HUES48 (cell line): ENCODE results near the gene CCDC33.

Experiments used
- H3K27ac ChIP-seq: one replicate; pipeline ENCODE4 v1.7.0; 2013; ENCODE audit warnings: low read depth, low read length, inconsistent platforms
- H3K27me3 ChIP-seq: 2 replicates; pipeline ENCODE4 v1.6.1; 2013; ENCODE audit warnings: mild to moderate bottlenecking, low read length; ENCODE audit not compliant: control insufficient read depth, insufficient read depth
- H3K36me3 ChIP-seq: 2 replicates; pipeline ENCODE4 v1.6.1; 2013; ENCODE audit warnings: low read length; ENCODE audit not compliant: control insufficient read depth, insufficient read depth
- H3K4me1 ChIP-seq: 2 replicates; pipeline ENCODE4 v1.6.1; 2013; ENCODE audit warnings: mild to moderate bottlenecking, low read length; ENCODE audit not compliant: control insufficient read depth, insufficient read depth
- H3K4me3 ChIP-seq: 2 replicates; pipeline ENCODE4 v1.5.1; 2013; ENCODE audit warnings: mild to moderate bottlenecking, low read depth, low read length
- H3K9ac ChIP-seq: 2 replicates; pipeline ENCODE4 v1.6.1; 2013; ENCODE audit warnings: mild to moderate bottlenecking, low read depth, low read length, moderate library complexity
- H3K9me3 ChIP-seq: 2 replicates; pipeline ENCODE4 v1.6.1; 2013; ENCODE audit warnings: low read length; ENCODE audit not compliant: control insufficient read depth, insufficient read depth

The CCDC33 gene

DNA sequence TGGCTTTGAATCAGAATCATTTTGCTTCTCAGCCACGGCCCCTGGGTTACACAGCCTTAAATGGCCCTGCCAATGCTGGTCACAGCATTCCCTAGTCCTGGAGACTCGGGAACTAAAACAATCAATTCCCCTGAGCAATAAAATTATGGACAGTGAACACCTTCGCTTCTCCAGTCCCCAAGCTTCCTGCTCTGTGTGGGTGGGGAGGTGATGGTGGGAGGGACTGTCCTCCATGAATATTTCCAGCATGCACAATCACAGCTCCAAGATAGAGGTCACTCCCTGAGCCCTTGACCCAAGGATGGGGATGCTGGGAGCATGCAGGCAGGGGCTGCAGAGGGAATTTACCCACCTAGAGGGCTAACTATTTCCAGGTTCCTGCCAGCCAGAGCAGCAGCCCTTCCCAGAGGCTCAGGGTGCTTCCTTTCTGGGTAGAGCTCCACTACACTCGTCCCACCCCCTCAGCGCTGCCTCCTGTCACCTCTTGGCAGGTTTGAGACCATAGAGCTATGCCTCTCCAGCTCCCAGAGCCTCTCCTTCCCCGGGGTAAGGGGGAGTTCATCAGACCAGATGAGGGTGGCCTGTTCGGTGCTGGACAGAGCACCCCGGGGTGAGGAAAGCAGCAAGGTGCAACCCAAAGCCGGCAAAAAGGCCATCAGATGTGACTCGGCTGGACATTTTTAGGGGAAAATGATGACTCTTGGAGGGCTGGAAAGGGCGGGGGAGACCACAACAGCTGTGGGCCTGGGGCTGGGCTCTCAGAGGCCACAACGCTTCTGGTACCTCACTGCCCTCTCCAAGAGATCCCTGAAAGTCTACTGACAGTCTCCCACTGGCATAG lies 14.5 kb upstream of the CCDC33 start:
- Histone ChIP-seq H3K36me3 (no peaks in the 10 kb centered on the region), H3K4me1 (peaks cover 43% of the 10 kb centered on the region), H3K27me3 (peaks cover 90% of the 10 kb centered on the region), H3K4me3 (no peak overlapping the region), H3K9ac (no peak overlapping the region), H3K27ac (no peak overlapping the region), H3K9me3 (no peaks in the 10 kb centered on the region)

DNA sequence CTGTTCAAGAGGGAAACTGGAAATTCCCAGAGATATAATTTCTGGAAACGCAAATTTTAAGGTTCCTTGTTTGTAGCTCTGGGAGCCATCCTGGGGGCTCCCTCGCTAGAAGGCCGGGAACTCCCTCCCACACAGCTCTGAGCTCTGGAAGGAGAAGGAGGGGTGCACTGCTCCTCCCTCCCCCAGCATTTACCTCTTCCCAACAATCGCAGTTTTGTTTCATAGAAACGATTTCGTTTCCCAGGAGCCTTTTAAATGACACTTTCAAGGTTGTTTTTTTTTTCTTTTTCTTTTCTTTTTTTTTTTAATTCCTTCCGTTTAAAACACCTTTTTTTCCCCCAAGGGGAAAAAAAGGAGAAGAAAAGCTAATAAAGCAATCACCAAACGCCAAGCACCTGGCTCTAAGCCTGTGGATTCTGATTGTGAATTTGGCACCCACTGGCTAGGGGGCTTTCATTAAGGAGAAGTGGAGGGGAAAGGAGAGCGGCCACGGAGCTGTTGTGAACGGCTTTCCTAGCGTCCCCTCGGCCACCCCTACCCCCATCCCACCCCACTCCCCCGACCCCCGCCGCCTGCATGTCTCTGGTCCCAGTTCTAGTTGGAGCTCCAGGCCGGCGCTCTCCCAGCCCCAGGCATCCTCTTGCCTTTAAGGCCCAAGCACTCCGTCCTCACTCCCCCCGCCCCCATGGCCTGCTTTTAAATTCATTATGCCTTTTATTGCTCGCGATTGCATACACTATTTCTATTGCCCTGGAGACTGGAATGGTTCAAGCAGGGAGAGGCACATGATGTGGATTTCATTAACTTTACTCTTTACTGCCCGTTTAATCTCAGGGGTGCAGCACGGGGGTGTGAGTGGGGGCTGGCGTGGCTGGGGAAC lies 13.6 kb upstream of the CCDC33 start:
- Histone ChIP-seq H3K27ac (no peak overlapping the region), H3K4me3 (no peak overlapping the region), H3K4me1 (peaks cover 43% of the 10 kb centered on the region), H3K9me3 (no peaks in the 10 kb centered on the region), H3K36me3 (no peaks in the 10 kb centered on the region), H3K27me3 (peaks cover 98% of the 10 kb centered on the region), H3K9ac (no peak overlapping the region)

DNA sequence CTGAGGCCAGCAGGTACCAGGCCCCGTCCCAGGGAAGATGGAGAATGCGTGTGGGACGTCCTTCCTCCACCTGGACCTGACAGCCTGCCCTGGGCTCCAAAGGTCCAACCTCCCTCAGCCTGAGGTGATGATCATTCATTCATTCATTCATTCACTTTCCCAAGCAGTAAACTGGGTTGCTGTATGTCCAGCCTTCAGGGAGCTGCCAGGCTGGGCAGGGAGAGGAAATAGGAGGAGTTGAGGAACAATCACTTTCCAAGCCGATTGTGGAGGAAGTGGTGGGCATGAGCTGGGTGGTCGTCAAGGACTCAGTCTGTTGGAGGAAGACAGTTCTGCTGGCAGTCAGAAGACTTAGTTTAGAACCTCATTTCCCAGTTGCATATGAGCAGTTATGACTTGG lies 10.2 kb upstream of the CCDC33 start:
- H3K4me1 ChIP-seq = peaks cover 47% of the 10 kb centered on the region
- no peak overlapping the region for H3K27ac ChIP-seq
- H3K27me3 ChIP-seq = peaks cover 79% of the 10 kb centered on the region
- no peaks in the 10 kb centered on the region for H3K36me3 ChIP-seq
- H3K4me3 ChIP-seq = no peak overlapping the region
- H3K9ac ChIP-seq = no peak overlapping the region
- H3K9me3 ChIP-seq = no peaks in the 10 kb centered on the region

DNA sequence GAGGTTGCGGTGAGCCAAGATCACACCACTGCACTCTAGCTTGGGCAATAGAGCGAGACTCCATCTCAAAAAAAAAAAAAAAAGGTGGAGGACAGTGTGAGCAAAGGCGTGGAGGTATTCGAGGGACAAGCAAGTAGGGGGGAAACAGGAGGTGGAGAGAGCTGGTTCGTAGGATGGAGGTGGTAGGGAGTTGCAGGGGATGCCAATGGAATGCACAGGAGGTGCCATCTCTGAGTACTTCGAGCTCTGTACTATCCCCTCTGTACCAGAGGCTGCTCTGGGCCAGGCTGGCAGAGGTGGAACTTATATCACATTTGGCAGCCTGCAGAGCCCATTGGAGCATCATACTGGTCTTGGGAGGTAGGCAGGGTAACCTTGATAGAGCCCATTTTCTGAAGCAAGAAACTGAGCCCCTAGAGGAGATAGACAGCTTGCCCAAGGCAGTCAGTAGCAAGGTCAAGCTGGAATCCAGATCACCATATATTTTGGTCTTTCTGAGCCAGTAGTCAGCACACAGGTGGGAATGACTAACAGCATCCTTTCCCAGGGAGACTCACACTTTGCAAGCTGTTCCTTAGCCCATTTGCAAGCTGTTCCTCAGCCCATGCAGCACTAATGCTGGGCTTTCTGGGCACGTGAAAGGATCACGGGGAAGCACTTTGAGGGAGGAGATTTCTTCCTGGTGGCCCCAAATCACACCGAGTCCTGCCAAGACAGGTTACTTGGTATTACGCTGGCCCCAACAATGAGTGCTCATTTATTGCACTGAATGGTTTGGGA lies 9.2 kb upstream of the CCDC33 start:
- Histone ChIP-seq H3K9ac (no peak overlapping the region), H3K27ac (no peak overlapping the region), H3K9me3 (no peaks in the 10 kb centered on the region), H3K27me3 (peaks cover 70% of the 10 kb centered on the region), H3K4me1 (peaks cover 38% of the 10 kb centered on the region), H3K4me3 (no peak overlapping the region), H3K36me3 (no peaks in the 10 kb centered on the region)

DNA sequence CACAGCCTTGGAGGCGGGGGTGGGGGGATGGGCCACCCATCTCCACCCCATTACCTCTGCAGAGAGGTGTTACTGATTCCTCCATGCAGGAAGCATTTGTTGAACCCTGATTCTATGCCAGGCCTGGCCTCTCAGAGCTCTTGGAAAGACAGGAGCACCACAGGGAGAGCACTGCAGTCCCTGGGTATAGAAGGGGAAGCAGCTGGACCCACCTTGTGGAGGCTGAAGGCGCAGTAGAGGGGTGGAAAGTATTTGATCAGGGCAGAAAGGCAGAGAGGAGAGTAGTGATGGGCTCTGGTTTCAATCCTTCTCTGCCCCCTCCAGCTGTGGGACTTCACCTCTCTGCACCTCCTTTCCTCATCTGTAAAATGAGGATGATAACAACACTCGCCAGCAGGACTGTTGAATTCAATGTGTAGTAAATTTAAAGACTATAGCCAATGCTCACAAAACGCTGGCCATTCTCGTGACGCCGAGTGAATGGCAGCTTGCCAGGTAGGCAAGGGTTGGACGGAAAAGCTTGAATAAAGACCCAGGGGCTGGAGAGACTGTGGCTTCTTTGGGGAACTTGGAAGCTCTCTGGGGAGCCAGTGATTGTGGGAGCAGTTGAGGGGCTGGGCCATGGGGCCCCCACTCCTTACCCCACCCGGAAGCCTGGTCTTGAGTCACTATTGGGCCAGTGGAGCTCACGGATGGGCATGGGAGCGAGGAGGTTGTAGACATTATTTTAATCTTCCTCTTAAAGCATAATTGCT lies 8.0 kb upstream of the CCDC33 start:
- Histone ChIP-seq H3K36me3 (no peaks in the 10 kb centered on the region), H3K27ac (no peak overlapping the region), H3K27me3 (peaks cover 58% of the 10 kb centered on the region), H3K4me3 (no peak overlapping the region), H3K9me3 (no peaks in the 10 kb centered on the region), H3K9ac (no peak overlapping the region), H3K4me1 (peaks cover 36% of the 10 kb centered on the region)

DNA sequence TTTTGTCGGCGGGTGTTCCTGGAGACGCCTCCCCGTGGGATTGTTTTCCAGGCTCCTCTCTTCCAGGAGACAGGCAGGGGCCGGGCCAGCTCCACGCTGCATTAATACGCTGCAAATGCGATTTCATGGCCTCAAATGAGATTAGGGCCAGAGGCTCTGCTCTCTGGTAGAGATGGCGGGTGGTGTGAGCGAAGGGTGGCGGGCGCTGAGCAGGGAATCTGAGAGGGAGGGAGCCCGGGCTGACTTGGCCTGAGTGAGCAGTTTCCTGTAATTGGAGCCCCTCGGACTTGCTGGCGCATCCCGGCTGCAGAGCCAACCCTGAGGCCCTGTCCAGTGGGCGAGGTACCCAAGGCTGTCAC lies 7.4 kb upstream of the CCDC33 start:
- Histone ChIP-seq H3K27ac (no peak overlapping the region), H3K9ac (no peak overlapping the region), H3K4me1 (peaks cover 32% of the 10 kb centered on the region), H3K4me3 (no peak overlapping the region), H3K9me3 (no peaks in the 10 kb centered on the region), H3K36me3 (no peaks in the 10 kb centered on the region), H3K27me3 (peaks cover 53% of the 10 kb centered on the region)

DNA sequence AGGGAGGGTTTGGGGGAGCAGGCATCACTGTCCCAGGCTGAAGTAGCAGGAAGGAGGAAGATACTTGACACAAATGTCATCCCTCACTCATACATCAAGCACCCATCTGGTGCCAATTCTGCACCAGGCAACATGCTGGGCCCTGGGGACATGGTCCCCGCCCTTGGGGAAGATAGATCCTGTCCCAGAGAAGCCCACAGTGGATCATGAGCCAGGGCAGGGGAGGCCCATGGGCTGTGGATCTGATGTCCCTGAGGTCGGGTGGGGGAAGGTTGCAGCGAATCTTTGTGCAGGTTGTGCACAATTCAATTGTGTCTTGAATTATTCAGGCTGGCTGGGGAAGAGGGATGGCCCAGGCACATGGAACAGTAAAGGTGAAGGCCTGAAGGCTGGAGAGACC lies 6.4 kb upstream of the CCDC33 start:
- H3K36me3 ChIP-seq = no peaks in the 10 kb centered on the region
- H3K27me3 ChIP-seq = peaks cover 43% of the 10 kb centered on the region

DNA sequence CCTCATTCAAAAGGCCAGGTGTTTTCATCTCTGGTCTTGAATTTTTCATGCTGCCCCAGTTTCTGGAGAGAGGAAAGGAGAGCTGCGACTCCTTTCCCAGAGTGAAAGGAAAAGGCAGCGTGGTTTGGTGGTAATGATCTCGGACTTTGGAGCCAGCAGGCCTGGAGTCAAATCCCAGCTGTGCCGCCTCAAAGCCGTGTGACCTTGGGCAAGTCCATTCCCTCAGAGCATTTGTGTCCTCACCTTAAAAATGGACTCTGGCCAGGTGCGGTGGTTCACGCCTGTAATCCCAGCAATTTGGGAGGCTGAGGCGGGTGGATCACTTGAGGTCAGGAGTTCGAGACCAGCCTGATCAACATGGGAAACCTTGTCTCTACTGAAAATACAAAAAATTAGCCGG lies 4.7 kb upstream of the CCDC33 start:
- H3K9me3 ChIP-seq = no peaks in the 10 kb centered on the region
- H3K36me3 ChIP-seq = no peaks in the 10 kb centered on the region
- peaks cover 25% of the 10 kb centered on the region for H3K27me3 ChIP-seq
- no peak overlapping the region for H3K4me3 ChIP-seq
- H3K27ac ChIP-seq = no peak overlapping the region
- H3K4me1 ChIP-seq = peaks cover 28% of the 10 kb centered on the region
- H3K9ac ChIP-seq = no peak overlapping the region

More for the DNA sequence above, 6.4 kb upstream of the CCDC33 start:
- no peak overlapping the region for H3K9ac ChIP-seq
- H3K4me3 ChIP-seq = no peak overlapping the region
- H3K9me3 ChIP-seq = no peaks in the 10 kb centered on the region
- peaks cover 31% of the 10 kb centered on the region for H3K4me1 ChIP-seq
- H3K27ac ChIP-seq = no peak overlapping the region

DNA sequence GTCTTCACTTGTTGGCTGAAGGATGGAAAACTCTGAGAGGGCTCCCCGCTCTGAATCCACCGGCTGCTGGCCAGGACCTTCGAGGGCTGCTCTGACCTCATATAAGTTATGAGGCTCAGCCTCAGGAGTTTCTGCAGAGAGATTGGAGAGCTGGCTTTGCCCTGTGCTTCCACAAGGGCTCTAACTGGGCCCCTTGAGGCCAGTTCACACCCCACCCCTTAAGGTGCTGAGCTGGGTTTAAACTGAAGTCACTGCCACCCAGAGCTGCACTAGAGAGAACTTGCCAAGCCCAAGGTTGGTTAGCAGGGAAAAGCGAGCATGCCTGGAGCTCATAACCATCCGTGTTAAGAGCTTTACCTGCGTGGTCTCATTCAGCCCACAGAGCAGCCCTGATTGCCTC lies 2.8 kb upstream of the CCDC33 start:
- H3K4me3 ChIP-seq = no peak overlapping the region
- H3K27ac ChIP-seq = no peak overlapping the region
- H3K27me3 ChIP-seq = peaks cover 8% of the 10 kb centered on the region
- H3K9ac ChIP-seq = no peak overlapping the region
- no peaks in the 10 kb centered on the region for H3K9me3 ChIP-seq
- no peaks in the 10 kb centered on the region for H3K36me3 ChIP-seq
- H3K4me1 ChIP-seq = peaks cover 20% of the 10 kb centered on the region

DNA sequence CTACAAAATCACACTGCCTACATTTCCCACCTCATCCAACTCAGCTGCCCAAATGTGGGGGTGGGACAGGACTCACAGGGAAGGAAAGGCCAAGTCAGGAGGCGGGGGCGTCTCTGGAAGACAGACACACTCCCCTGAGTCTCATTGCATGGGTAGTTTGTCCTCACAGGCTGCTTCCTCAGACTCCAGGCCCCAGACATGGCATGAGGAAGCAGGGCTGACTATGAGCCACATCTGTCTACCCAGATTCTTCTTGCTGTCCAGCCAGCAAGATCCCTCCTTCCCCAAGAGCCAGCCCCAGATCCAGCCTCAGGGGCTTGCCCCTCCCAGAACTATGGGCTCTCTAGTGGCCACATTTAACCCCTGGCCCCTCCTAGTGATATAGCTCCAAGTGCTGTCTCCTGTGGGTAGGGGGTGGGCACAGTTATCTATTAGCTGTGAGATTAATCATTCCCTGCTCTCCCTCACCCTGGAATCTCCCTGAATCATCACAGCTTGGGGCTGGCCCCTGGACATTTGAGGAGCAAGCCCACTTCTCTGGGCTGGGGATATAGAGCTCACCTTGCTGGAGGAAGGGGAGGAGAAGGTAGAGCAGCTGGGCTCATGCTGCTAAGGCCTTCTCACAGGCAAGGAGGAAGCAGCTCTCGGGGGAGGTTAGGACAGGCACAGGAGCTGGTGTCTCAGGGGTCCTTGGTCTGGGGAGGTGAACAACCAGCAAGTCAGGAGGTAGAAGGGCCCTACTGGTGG lies 2.1 kb upstream of the CCDC33 start:
- Histone ChIP-seq H3K27ac (no peak overlapping the region), H3K9ac (no peak overlapping the region), H3K4me3 (no peak overlapping the region), H3K9me3 (no peaks in the 10 kb centered on the region), H3K4me1 (peaks cover 15% of the 10 kb centered on the region; the same call in 1 of the 2 replicates), H3K36me3 (no peaks in the 10 kb centered on the region), H3K27me3 (peaks cover 7% of the 10 kb centered on the region)
